Hepatocyte (in vitro differentiated cells): Measurements from ENCODE around the gene DIAPH3. TPM values are rescaled to one million over a fixed set of nuclear protein-coding genes. Genes with fewer than 3 reads are reported as not detected.

Source experiments
- DNase-seq: peaks from one replicate; pipeline ENCODE4 v3.0.0-alpha.2; 2016; ENCODE audit warnings: low spot score
- H2AFZ ChIP-seq: fragments of 200-600 bp; sonication (generic); 2 replicates; pipeline ENCODE4 v1.6.0; 2016; ENCODE audit warnings: antibody characterized with exemption, mild to moderate bottlenecking
- H3K27ac ChIP-seq: fragments of 200-600 bp; sonication (generic); 2 replicates; pipeline ENCODE4 v1.5.1; 2016; ENCODE audit warnings: mild to moderate bottlenecking
- H3K27me3 ChIP-seq: fragments of 200-600 bp; sonication (generic); 2 replicates; pipeline ENCODE4 v1.6.1; 2016
- H3K36me3 ChIP-seq: fragments of 200-600 bp; sonication (generic); replicated peaks from 2 replicates; pipeline ENCODE4 v1.5.1; 2016; ENCODE audit warnings: low read depth; ENCODE audit not compliant: insufficient read depth
- H3K4me1 ChIP-seq: fragments of 200-600 bp; sonication (generic); 2 replicates; pipeline ENCODE4 v1.5.1; 2016; ENCODE audit warnings: mild to moderate bottlenecking, moderate library complexity; ENCODE audit not compliant: insufficient read depth
- H3K4me2 ChIP-seq: fragments of 200-600 bp; sonication (generic); 2 replicates; pipeline ENCODE4 v1.6.0; 2016
- H3K4me3 ChIP-seq: fragments of 200-600 bp; sonication (generic); 2 replicates; pipeline ENCODE4 v1.5.1; 2016; ENCODE audit warnings: mild to moderate bottlenecking
- H3K79me2 ChIP-seq: fragments of 200-600 bp; sonication (generic); 2 replicates; pipeline ENCODE4 v1.6.0; 2017; ENCODE audit warnings: mild to moderate bottlenecking
- H3K9me2 ChIP-seq: fragments of 200-600 bp; sonication (generic); replicated peaks from 2 replicates; pipeline ENCODE4 v1.6.0; 2017; ENCODE audit warnings: mild to moderate bottlenecking; ENCODE audit not compliant: insufficient read depth
- H3K9me3 ChIP-seq: fragments of 200-600 bp; sonication (generic); 2 replicates; pipeline ENCODE4 v1.5.1; 2016; ENCODE audit warnings: low read depth, mild to moderate bottlenecking
- H4K20me1 ChIP-seq: fragments of 200-600 bp; sonication (generic); 2 replicates; pipeline ENCODE4 v1.6.0; 2016; ENCODE audit warnings: mild to moderate bottlenecking; ENCODE audit not compliant: insufficient read depth, poor library complexity, severe bottlenecking
- EZH2 ChIP-seq: fragments of 200-600 bp; sonication (generic); IDR thresholded peaks from 2 replicates; pipeline ENCODE4 v1.6.1; 2016; ENCODE audit warnings: antibody characterized with exemption, mild to moderate bottlenecking, borderline replicate concordance
- EZH2phosphoT487 ChIP-seq: fragments of 200-600 bp; sonication (generic); IDR thresholded peaks from one replicate; pipeline ENCODE4 v1.6.1; 2018; ENCODE audit warnings: antibody characterized with exemption, mild to moderate bottlenecking, low read depth, moderate library complexity; ENCODE audit not compliant: unreplicated experiment, severe bottlenecking
- polyA plus RNA-seq: library from polyadenylated mRNA; unstranded; fragments of >200 nt; fragmentation: Nextera tagmentation; extraction: Ambion mirVana; gene quantifications from 2 replicates; pipeline ENCODE4 v1.2.1, GENCODE V29; 2016
- total RNA-seq: library from RNA; depleted of rRNA; stranded (reverse); fragments of >200 nt; gene quantifications from 2 replicates; pipeline ENCODE4 v1.2.3, GENCODE V29; 2014
- TF ChIP-seq, protein P1 (sequence below): fragments of 200-600 bp; sonication (generic); IDR thresholded peaks from 2 replicates; pipeline ENCODE4 v1.5.1; 2016; ENCODE audit warnings: antibody characterized with exemption, mild to moderate bottlenecking; ENCODE audit not compliant: poor library complexity

Gene DIAPH3
- total and polyA plus RNA-seq, 2 experiments from 2014 or later: 4.7 to 7.9 TPM

DNA sequence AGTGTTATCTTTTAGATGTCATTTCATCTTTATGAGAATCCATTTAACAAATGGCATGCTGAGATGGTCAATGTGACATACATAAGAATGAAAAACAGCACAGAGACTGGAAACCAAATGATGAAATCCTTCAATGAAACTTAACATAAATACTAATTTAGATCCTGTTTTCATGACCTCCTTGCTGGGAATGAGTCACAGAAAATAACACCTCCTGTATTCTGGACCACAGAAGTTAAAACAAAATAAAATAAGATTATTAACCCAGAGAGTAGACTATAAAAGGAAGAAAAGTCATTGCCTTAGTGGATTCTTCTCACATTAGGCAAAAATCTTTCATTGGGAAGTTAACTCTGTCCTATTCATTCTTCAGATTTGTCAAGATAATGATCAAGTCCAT, 1.6 kb downstream of the DIAPH3 start:
- Histone ChIP-seq H3K4me3 (no peak overlapping the region), H3K36me3 (no peaks in the 10 kb centered on the region)

DNA sequence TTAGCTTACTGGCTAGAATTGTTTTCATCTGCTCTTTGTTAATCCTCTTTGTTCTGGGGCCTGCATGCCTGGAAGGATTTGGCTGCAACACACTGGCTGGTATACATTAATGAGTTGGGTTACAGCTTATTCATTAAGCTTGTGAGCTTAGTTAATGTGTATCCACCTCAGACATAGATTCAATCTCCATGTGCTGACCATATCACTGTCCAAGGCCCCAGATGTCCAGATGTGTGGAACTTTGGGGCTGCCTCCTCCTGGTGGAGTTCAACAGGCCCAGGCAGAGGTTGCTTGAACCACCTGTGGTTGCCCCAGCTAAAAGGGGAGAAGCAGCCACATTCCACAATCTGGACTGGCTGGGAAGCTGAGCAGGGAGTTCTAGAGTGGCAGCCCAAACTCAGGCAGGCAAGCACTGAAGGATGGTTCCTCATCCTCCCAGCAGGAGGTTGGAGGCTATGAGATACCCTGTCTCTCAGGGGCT, 5.4 kb downstream of the DIAPH3 start:
- no peaks in the 10 kb centered on the region for H3K9me2 ChIP-seq
- H2AFZ ChIP-seq: no peak overlapping the region
- no peaks in the 10 kb centered on the region for H4K20me1 ChIP-seq
- H3K36me3 ChIP-seq: no peaks in the 10 kb centered on the region
- H3K9me3 ChIP-seq: no peaks in the 10 kb centered on the region
- H3K4me2 ChIP-seq: no peak overlapping the region
- H3K4me1 ChIP-seq: no peaks in the 10 kb centered on the region
- no peak overlapping the region for H3K27ac ChIP-seq
- H3K4me3 ChIP-seq: no peak overlapping the region
- peaks cover 48% of the 10 kb centered on the region for H3K79me2 ChIP-seq
- H3K27me3 ChIP-seq: no peaks in the 10 kb centered on the region
- no peak for TF ChIP-seq EZH2
- TF ChIP-seq, protein P1, sequence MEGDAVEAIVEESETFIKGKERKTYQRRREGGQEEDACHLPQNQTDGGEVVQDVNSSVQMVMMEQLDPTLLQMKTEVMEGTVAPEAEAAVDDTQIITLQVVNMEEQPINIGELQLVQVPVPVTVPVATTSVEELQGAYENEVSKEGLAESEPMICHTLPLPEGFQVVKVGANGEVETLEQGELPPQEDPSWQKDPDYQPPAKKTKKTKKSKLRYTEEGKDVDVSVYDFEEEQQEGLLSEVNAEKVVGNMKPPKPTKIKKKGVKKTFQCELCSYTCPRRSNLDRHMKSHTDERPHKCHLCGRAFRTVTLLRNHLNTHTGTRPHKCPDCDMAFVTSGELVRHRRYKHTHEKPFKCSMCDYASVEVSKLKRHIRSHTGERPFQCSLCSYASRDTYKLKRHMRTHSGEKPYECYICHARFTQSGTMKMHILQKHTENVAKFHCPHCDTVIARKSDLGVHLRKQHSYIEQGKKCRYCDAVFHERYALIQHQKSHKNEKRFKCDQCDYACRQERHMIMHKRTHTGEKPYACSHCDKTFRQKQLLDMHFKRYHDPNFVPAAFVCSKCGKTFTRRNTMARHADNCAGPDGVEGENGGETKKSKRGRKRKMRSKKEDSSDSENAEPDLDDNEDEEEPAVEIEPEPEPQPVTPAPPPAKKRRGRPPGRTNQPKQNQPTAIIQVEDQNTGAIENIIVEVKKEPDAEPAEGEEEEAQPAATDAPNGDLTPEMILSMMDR: no peak
- TF ChIP-seq EZH2phosphoT487: no peak
- no peak for DNase-seq

More for the DNA sequence above, 1.6 kb downstream of the DIAPH3 start:
- H3K4me1 ChIP-seq: peaks cover 19% of the 10 kb centered on the region
- no peak overlapping the region for H2AFZ ChIP-seq
- TF ChIP-seq EZH2phosphoT487 (no peak), EZH2 (no peak)
- TF ChIP-seq, protein P1: no peak
- H3K27me3 ChIP-seq: no peaks in the 10 kb centered on the region
- H4K20me1 ChIP-seq: no peaks in the 10 kb centered on the region
- peaks cover 38% of the 10 kb centered on the region for H3K79me2 ChIP-seq
- H3K9me3 ChIP-seq: no peaks in the 10 kb centered on the region
- peak overlapping the region; percentile 85 for H3K4me2 ChIP-seq
- no peaks in the 10 kb centered on the region for H3K9me2 ChIP-seq
- DNase-seq: no peak
- no peak overlapping the region for H3K27ac ChIP-seq

DNA sequence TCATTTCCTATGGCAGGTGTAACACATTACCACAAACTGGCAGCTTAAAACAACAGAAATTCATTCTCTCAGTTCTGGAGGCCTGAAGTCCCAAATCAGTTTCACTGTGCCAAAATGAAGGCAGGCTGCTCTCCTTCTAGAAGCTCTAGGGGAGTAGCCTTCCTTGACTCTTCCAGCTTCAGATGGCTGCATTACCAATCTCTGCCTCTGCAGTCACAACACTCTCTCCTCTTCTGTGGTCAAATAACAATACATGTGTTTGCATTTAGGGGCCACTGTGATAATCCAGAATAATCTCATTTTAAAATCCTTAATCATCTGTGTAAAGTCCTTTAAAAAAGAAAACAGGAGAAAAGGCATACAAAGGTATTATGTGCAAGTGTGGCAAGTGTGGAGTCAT, 7.8 kb downstream of the DIAPH3 start:
- peaks cover 34% of the 10 kb centered on the region for H3K79me2 ChIP-seq
- TF ChIP-seq, protein P1: no peak
- TF ChIP-seq EZH2phosphoT487: no peak
- TF ChIP-seq EZH2: no peak
- no peaks in the 10 kb centered on the region for H3K9me2 ChIP-seq
- H3K27me3 ChIP-seq: no peaks in the 10 kb centered on the region
- no peak for DNase-seq
- H3K27ac ChIP-seq: no peak overlapping the region
- H3K4me2 ChIP-seq: no peak overlapping the region
- no peaks in the 10 kb centered on the region for H3K36me3 ChIP-seq
- H3K4me1 ChIP-seq: no peaks in the 10 kb centered on the region
- no peak overlapping the region for H2AFZ ChIP-seq
- no peaks in the 10 kb centered on the region for H4K20me1 ChIP-seq
- no peaks in the 10 kb centered on the region for H3K9me3 ChIP-seq
- no peak overlapping the region for H3K4me3 ChIP-seq

DNA sequence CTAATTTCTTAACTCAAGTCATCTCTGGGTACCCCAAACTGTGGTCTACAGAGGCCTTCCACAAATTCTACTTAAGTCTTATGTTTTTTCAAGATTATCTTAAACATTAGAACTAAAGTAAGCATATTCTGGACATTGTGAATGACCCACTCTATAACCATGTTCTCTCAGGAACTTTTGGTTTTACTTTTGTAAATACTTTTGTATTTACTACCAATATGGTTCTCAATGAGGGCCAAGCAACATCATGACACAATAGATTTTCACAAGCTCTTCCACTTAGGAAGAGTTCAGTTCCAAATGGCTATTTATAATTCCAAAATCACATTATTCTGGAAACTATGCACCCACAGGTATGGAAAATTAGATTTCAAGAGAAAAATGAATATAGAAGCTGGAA, 10.8 kb downstream of the DIAPH3 start:
- TF ChIP-seq, protein P1: no peak
- H3K9me2 ChIP-seq: no peaks in the 10 kb centered on the region
- no peak for DNase-seq
- no peaks in the 10 kb centered on the region for H3K4me1 ChIP-seq
- H3K4me2 ChIP-seq: no peak overlapping the region
- H3K79me2 ChIP-seq: peaks cover 16% of the 10 kb centered on the region
- H3K36me3 ChIP-seq: no peaks in the 10 kb centered on the region
- no peaks in the 10 kb centered on the region for H4K20me1 ChIP-seq
- no peak overlapping the region for H3K4me3 ChIP-seq
- no peak overlapping the region for H3K27ac ChIP-seq
- no peak overlapping the region for H2AFZ ChIP-seq
- H3K9me3 ChIP-seq: no peaks in the 10 kb centered on the region
- H3K27me3 ChIP-seq: no peaks in the 10 kb centered on the region
